Mesothelial cell of epicardium (in vitro differentiated cells): ENCODE data around the gene URGCP. TPM values are rescaled to one million over a fixed set of nuclear protein-coding genes. Genes with fewer than 3 reads are reported as not detected.

Experiments
- DNase-seq, 2 experiments: peaks; one replicate each; pipeline ENCODE4 v3.0.0; 2021; ENCODE audit warnings: low spot score in 2 of 2; ENCODE audit not compliant: unreplicated experiment in 2 of 2
- H3K27ac Mint-ChIP-seq: 2 replicates; pipeline ENCODE4 v1.8.0; 2021; ENCODE audit warnings: mixed read lengths
- H3K27me3 Mint-ChIP-seq: 2 replicates; pipeline ENCODE4 v1.8.0; 2021; ENCODE audit warnings: low read depth, mixed read lengths
- H3K36me3 Mint-ChIP-seq: 2 replicates; pipeline ENCODE4 v1.8.0; 2021; ENCODE audit warnings: mixed read lengths
- H3K4me1 Mint-ChIP-seq: 2 replicates; pipeline ENCODE4 v1.8.0; 2021; ENCODE audit warnings: mixed read lengths
- H3K4me3 Mint-ChIP-seq: 2 replicates; pipeline ENCODE4 v1.8.0; 2021; ENCODE audit warnings: mild to moderate bottlenecking, moderate library complexity, mixed read lengths
- H3K9me3 Mint-ChIP-seq: 2 replicates; pipeline ENCODE4 v1.8.0; 2021; ENCODE audit warnings: mixed read lengths
- total RNA-seq: library from RNA; stranded (reverse); gene quantifications from 3 replicates; pipeline ENCODE4 v1.2.1, GENCODE V29; 2021
- TF ChIP-seq, protein P1 (sequence below): fragments of 200-600 bp; sonication (generic); IDR thresholded peaks from one replicate; pipeline ENCODE4 v1.5.0; 2021; ENCODE audit warnings: antibody characterized with exemption; ENCODE audit not compliant: unreplicated experiment

URGCP gene
- total RNA-seq, 1 donor from 2014 or later = 36.8 TPM

DNA sequence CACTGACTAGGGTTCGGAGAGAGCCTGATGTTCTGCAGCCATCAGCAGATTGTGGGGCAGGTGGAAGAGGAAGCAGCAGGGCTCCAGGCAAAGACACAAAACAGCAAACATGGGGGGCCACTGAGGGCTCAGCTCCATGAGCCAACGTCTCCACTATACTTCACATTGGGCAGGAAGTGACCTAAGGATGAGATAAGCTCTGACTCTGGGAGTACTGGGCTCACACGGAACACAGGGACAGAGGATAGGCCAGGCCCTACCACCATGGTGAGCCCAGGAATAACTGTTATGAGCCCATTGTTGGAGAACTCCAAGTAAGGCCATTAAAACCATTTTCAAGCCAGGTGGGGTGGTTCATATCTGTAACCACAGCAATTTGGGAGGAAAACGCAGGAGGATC, 22.2 kb downstream of the URGCP start:
- H3K27me3 Mint-ChIP-seq = no peaks in the 10 kb centered on the region
- H3K4me1 Mint-ChIP-seq = peaks cover 8% of the 10 kb centered on the region
- no peak overlapping the region for H3K4me3 Mint-ChIP-seq
- DNase-seq = no peak
- H3K9me3 Mint-ChIP-seq = no peaks in the 10 kb centered on the region
- peaks cover 40% of the 10 kb centered on the region for H3K36me3 Mint-ChIP-seq
- TF ChIP-seq, protein P1, sequence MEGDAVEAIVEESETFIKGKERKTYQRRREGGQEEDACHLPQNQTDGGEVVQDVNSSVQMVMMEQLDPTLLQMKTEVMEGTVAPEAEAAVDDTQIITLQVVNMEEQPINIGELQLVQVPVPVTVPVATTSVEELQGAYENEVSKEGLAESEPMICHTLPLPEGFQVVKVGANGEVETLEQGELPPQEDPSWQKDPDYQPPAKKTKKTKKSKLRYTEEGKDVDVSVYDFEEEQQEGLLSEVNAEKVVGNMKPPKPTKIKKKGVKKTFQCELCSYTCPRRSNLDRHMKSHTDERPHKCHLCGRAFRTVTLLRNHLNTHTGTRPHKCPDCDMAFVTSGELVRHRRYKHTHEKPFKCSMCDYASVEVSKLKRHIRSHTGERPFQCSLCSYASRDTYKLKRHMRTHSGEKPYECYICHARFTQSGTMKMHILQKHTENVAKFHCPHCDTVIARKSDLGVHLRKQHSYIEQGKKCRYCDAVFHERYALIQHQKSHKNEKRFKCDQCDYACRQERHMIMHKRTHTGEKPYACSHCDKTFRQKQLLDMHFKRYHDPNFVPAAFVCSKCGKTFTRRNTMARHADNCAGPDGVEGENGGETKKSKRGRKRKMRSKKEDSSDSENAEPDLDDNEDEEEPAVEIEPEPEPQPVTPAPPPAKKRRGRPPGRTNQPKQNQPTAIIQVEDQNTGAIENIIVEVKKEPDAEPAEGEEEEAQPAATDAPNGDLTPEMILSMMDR = no peak
- H3K27ac Mint-ChIP-seq = no peak overlapping the region

GRCh38 chr7:43880596-43880995, 25.8 kb downstream of the URGCP start:
- no peak for DNase-seq
- TF ChIP-seq, protein P1 = no peak
- H3K27me3 Mint-ChIP-seq = no peaks in the 10 kb centered on the region
- peaks cover 57% of the 10 kb centered on the region for H3K36me3 Mint-ChIP-seq
- H3K4me3 Mint-ChIP-seq = no peak overlapping the region
- H3K4me1 Mint-ChIP-seq = no peaks in the 10 kb centered on the region
- no peak overlapping the region for H3K27ac Mint-ChIP-seq
- H3K9me3 Mint-ChIP-seq = no peaks in the 10 kb centered on the region

DNA sequence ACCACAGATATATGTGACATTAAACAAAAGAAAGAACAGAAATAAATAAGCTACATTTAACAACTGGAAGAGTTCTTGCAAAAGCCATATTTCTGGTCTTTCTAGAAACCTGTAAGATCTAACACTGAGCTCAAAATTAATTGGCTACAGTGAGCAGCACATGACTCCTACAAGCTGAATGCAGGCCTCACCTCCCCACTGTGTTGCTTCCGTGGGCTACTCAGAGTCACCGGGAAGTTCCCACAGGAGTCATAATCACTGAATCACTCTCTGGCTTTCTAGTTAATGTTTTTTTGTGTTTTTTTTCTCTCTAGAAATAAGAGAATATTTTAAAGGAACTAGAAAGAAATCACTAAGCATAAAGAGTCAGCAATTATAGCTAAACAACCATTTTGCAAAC, 26.9 kb downstream of the URGCP start:
- Mint-ChIP-seq H3K9me3 (no peaks in the 10 kb centered on the region), H3K27ac (no peak overlapping the region), H3K4me1 (no peaks in the 10 kb centered on the region), H3K4me3 (no peak overlapping the region), H3K36me3 (peaks cover 53% of the 10 kb centered on the region), H3K27me3 (no peaks in the 10 kb centered on the region)
- DNase-seq = no peak
- TF ChIP-seq, protein P1 = no peak

DNA sequence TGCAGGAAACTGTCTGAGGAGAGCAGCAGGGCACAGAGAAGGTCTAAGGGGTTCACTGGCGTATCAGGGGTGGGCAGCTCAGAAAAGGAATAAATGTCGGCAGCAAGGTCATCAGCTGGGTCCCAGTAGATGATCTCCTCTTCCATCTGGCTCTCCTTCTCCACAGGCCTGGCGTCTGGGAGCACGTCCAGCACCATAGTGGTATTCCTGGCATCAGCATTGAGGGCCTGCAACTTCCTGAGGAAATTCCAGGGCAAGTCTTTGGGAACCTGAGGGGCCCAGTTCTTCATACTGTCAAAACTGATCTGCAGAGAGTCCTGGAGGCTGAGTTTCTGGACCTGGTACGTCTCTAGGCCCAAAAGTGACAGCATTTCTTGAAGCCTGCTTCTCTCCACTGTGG, 27.5 kb downstream of the URGCP start:
- Mint-ChIP-seq H3K27me3 (no peaks in the 10 kb centered on the region), H3K4me3 (no peak overlapping the region), H3K36me3 (peaks cover 50% of the 10 kb centered on the region), H3K9me3 (no peaks in the 10 kb centered on the region), H3K27ac (no peak overlapping the region), H3K4me1 (no peaks in the 10 kb centered on the region)
- TF ChIP-seq, protein P1 = no peak
- no peak for DNase-seq

GRCh38 chr7:43877968-43878864, 28.2 kb downstream of the URGCP start:
- Mint-ChIP-seq H3K9me3 (no peaks in the 10 kb centered on the region), H3K27me3 (no peaks in the 10 kb centered on the region), H3K4me1 (no peaks in the 10 kb centered on the region), H3K36me3 (peaks cover 45% of the 10 kb centered on the region), H3K27ac (no peak overlapping the region), H3K4me3 (no peak overlapping the region)
- no peak for DNase-seq
- TF ChIP-seq, protein P1 = no peak
